BLaER1 treated with 17β-estradiol and CSF1 and Interleukin-3, amounts not matched to agents 10 nM and 100 nM (cell line): ENCODE results near the gene EXOC6B.

Experiments
- H3K27ac ChIP-seq, 11 experiments: shearing (Covaris generic); formaldehyde crosslinking; 2 replicates each; pipeline ENCODE4 v1.8.1; 2022
- H3K27me3 ChIP-seq, 11 experiments: shearing (Covaris generic); formaldehyde crosslinking; 2 replicates each; pipeline ENCODE4 v1.8.1; 2022
- H3K36me3 ChIP-seq, 11 experiments: shearing (Covaris generic); formaldehyde crosslinking; 2 replicates each; pipeline ENCODE4 v1.8.1; 2022
- H3K4me1 ChIP-seq, 10 experiments: shearing (Covaris generic); formaldehyde crosslinking; 2 replicates each; pipeline ENCODE4 v1.8.1; 2022
- H3K4me2 ChIP-seq, 11 experiments: shearing (Covaris generic); formaldehyde crosslinking; 2 replicates each; pipeline ENCODE4 v1.8.1; 2022
- H3K4me3 ChIP-seq, 10 experiments: shearing (Covaris generic); formaldehyde crosslinking; 2 replicates each; pipeline ENCODE4 v1.8.1; 2022
- H3K9ac ChIP-seq, 11 experiments: shearing (Covaris generic); formaldehyde crosslinking; 2 replicates each; pipeline ENCODE4 v1.8.1; 2022
- H3K9me3 ChIP-seq, 11 experiments: shearing (Covaris generic); formaldehyde crosslinking; replicated peaks in 1 of 11; 2 replicates each; pipeline ENCODE4 v1.8.1; 2022
- H4K20me1 ChIP-seq, 11 experiments: shearing (Covaris generic); formaldehyde crosslinking; 2 replicates each; pipeline ENCODE4 v1.8.1; 2022
- Cebpa-rat ChIP-seq, 11 experiments: shearing (Covaris generic); IDR thresholded peaks; 2 replicates each; pipeline ENCODE4 v1.8.1; 2022

Gene EXOC6B

GRCh38 chr2:72483346-72483745, 342.5 kb downstream of the EXOC6B start:
- Histone ChIP-seq H3K9me3 (no peaks in the 10 kb centered on the region), H3K9ac (no peak overlapping the region), H3K4me2 (no peak overlapping the region), H3K4me1 (no peaks in the 10 kb centered on the region), H3K27ac (no peak overlapping the region), H3K36me3 (peaks cover 0 to 6% (median 0%) of the 10 kb centered on the region in 11 experiments; a peak in 1 of 22 replicates), H3K27me3 (no peaks in the 10 kb centered on the region), H3K4me3 (no peak overlapping the region), H4K20me1 (no peaks in the 10 kb centered on the region)
- no peak for TF ChIP-seq Cebpa-rat (IDR thresholded peaks at IDR 0.05)

DNA sequence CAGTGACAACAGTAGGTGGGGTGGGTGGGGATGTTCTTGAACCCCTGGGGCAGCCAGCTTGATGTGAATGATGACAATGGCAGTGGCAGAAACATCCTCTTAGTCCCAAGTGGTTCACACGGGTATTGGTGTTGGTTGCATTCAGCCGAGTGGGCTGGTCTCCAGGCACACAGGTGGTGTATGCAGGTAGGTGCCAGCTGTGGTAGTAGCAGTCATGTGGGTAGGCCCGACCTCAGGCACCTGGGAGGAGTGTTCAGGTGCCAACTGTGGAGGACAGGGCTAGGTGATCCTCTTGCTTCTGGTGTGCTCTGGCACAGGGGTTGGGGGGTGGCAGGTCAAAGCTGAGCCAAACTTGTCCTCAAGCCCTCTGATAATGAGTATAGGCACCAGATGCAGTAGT, 350.6 kb downstream of the EXOC6B start:
- no peak overlapping the region for H3K9ac ChIP-seq
- H3K4me3 ChIP-seq: no peak overlapping the region
- H3K27me3 ChIP-seq: no peaks in the 10 kb centered on the region
- no peak overlapping the region for H3K27ac ChIP-seq
- H3K4me1 ChIP-seq: no peaks in the 10 kb centered on the region
- H3K36me3 ChIP-seq: peaks cover 0 to 18% (median 0%) of the 10 kb centered on the region in 11 experiments; a peak in 6 of 22 replicates
- peaks cover 26 to 48% (median 33%) of the 10 kb centered on the region in 11 experiments for H3K9me3 ChIP-seq
- no peak overlapping the region for H3K4me2 ChIP-seq
- no peaks in the 10 kb centered on the region for H4K20me1 ChIP-seq
- TF ChIP-seq Cebpa-rat (IDR thresholded peaks at IDR 0.05): no peak

DNA sequence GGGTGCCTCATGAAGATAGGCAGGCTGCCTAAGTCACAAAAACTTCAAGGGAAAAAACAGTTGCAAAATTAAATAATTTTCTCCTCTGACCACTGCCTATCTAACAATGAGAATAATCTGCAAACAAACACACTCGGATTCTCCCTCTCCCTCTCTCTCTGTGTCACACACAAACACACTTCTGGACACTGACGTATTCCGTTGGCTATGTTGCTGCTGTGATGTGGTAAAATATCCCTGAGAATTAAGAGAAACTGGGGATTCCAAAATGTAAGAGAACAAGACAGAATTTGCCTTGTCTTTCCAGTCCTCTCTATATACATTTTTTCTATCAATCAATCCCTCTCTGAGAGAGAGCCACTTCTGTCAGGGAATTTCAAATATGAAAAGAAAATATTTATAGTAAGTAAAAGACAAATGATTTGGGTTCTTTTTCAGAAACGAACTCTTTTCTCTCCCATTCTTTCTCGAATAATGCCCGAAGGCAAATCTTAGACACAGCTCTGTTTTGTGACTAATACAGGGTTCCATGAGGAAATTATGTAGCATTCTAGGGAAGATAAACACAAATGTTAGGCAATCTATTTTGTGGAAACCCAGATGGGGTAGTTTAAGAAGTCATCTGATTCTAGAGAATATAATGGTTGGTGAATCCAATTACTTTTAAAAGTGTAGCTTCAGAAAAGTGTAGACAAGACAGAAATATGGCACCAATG, 367.9 kb downstream of the EXOC6B start:
- Histone ChIP-seq H3K4me3 (no peak overlapping the region), H4K20me1 (no peaks in the 10 kb centered on the region), H3K27ac (no peak overlapping the region), H3K9ac (no peak overlapping the region), H3K36me3 (peaks cover 0 to under 1% (median 0%) of the 10 kb centered on the region in 11 experiments; a peak in 1 of 22 replicates), H3K9me3 (peaks cover 1 to 9% (median 7%) of the 10 kb centered on the region in 11 experiments; a peak in 19 of 22 replicates), H3K4me1 (no peaks in the 10 kb centered on the region), H3K4me2 (no peak overlapping the region), H3K27me3 (no peaks in the 10 kb centered on the region)
- no peak for TF ChIP-seq Cebpa-rat (IDR thresholded peaks at IDR 0.05)

- Histone ChIP-seq H3K9me3 (no peaks in the 10 kb centered on the region), H3K4me1 (no peaks in the 10 kb centered on the region), H4K20me1 (no peaks in the 10 kb centered on the region), H3K4me2 (no peak overlapping the region), H3K9ac (no peak overlapping the region), H3K4me3 (no peak overlapping the region), H3K27me3 (no peaks in the 10 kb centered on the region), H3K27ac (no peak overlapping the region), H3K36me3 (no peaks in the 10 kb centered on the region)
- no peak for TF ChIP-seq Cebpa-rat (IDR thresholded peaks at IDR 0.05)
These were observed 371.6 kb downstream of the EXOC6B start for GRCh38 chr2:72454189-72454588.

GRCh38 chr2:72442270-72442669, 383.6 kb downstream of the EXOC6B start:
- Histone ChIP-seq H3K4me1 (no peaks in the 10 kb centered on the region), H3K27ac (no peak overlapping the region), H3K27me3 (no peaks in the 10 kb centered on the region), H3K4me3 (no peak overlapping the region), H3K9ac (no peak overlapping the region), H4K20me1 (no peaks in the 10 kb centered on the region), H3K4me2 (no peak overlapping the region), H3K36me3 (no peaks in the 10 kb centered on the region), H3K9me3 (peaks cover 5 to 28% (median 17%) of the 10 kb centered on the region in 11 experiments; a peak in 16 of 22 replicates)
- no peak for TF ChIP-seq Cebpa-rat (IDR thresholded peaks at IDR 0.05)

- Histone ChIP-seq H4K20me1 (no peaks in the 10 kb centered on the region), H3K27me3 (no peaks in the 10 kb centered on the region), H3K4me1 (no peaks in the 10 kb centered on the region), H3K9me3 (peaks cover 5 to 31% (median 17%) of the 10 kb centered on the region in 11 experiments; a peak in 16 of 22 replicates), H3K9ac (no peak overlapping the region), H3K4me3 (no peak overlapping the region), H3K4me2 (no peak overlapping the region), H3K27ac (no peak overlapping the region), H3K36me3 (no peaks in the 10 kb centered on the region)
- TF ChIP-seq Cebpa-rat (IDR thresholded peaks at IDR 0.05): no peak
These were observed 385.9 kb downstream of the EXOC6B start for GRCh38 chr2:72439892-72440291.

- H3K27me3 ChIP-seq: no peaks in the 10 kb centered on the region
- H3K4me2 ChIP-seq: no peak overlapping the region
- no peak overlapping the region for H3K9ac ChIP-seq
- H3K36me3 ChIP-seq: no peaks in the 10 kb centered on the region
- peaks cover 0 to 18% (median 5%) of the 10 kb centered on the region in 11 experiments; a peak in 9 of 22 replicates for H3K9me3 ChIP-seq
- H3K4me1 ChIP-seq: no peaks in the 10 kb centered on the region
- no peak overlapping the region for H3K4me3 ChIP-seq
- no peak for TF ChIP-seq Cebpa-rat (IDR thresholded peaks at IDR 0.05)
- H3K27ac ChIP-seq: no peak overlapping the region
- no peaks in the 10 kb centered on the region for H4K20me1 ChIP-seq
These were observed 387.5 kb downstream of the EXOC6B start for GRCh38 chr2:72438364-72438763.

- no peaks in the 10 kb centered on the region for H3K4me1 ChIP-seq
These were observed 394.1 kb downstream of the EXOC6B start for GRCh38 chr2:72431737-72432136.

DNA sequence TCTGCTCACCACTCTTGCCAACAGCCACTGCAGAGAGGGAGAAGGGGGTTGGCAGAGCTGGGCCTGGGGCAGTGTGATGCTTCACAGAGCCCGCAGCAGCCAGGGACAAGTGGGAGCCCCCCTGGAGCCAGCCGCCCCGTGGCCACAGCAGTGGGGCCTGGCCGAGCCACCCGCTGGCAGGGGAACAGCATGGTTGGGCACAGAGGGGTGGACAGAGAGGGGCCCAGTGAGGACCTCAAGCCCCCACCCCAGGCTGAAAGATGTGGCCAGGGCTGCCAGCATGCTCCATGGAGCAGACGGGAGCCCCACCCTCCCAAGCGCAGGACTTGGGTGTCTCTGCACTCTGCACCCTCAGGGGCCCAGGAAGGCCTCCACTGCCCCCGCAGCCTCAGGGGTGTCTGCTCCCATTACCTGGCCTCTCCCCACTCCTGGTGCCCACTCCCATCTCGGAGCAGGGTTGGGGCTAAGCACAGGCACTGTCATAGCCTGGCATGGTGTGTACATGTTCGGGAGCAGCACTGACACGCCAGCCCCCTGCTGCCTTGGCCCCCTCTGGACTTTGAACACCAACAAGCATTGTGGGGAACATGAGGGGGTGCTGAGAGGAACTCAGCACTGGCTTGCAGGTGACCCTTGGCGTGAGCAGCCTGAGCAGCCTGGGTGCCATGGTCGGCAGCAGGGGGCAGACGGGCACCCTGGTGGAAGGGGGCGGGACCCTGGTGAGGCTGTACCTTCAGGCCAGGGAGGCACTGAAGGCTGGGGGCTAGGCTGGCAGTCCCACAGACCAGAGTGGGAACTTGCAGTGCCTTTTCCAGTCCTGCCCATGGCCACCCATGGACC, 398.6 kb downstream of the EXOC6B start:
- H3K4me3 ChIP-seq: no peak overlapping the region
- no peak overlapping the region for H3K9ac ChIP-seq
- no peaks in the 10 kb centered on the region for H4K20me1 ChIP-seq
- no peak overlapping the region for H3K27ac ChIP-seq
- H3K9me3 ChIP-seq: peaks cover 4 to 6% (median 4%) of the 10 kb centered on the region in 11 experiments; a peak in 19 of 22 replicates
- H3K27me3 ChIP-seq: no peaks in the 10 kb centered on the region
- no peaks in the 10 kb centered on the region; a peak in 1 of 22 replicates for H3K36me3 ChIP-seq
- no peak overlapping the region for H3K4me2 ChIP-seq
- no peaks in the 10 kb centered on the region for H3K4me1 ChIP-seq
- TF ChIP-seq Cebpa-rat (IDR thresholded peaks at IDR 0.05): no peak

More at GRCh38 chr2:72431737-72432136, 394.1 kb downstream of the EXOC6B start:
- Histone ChIP-seq H3K9me3 (peaks cover 0 to 11% (median 0%) of the 10 kb centered on the region in 11 experiments; a peak in 5 of 22 replicates), H3K9ac (no peak overlapping the region), H3K4me2 (no peak overlapping the region), H4K20me1 (no peaks in the 10 kb centered on the region), H3K27me3 (no peaks in the 10 kb centered on the region), H3K4me3 (no peak overlapping the region), H3K27ac (no peak overlapping the region), H3K36me3 (no peaks in the 10 kb centered on the region)
- TF ChIP-seq Cebpa-rat (IDR thresholded peaks at IDR 0.05): no peak
